RWPE2 (cell line): ENCODE data around the gene FAM117A.
"Not testable (repeated sequence)": the region's sequence is repeated elsewhere in the genome, so short reads cannot be mapped to it uniquely, and the experiment has no call there.

Source experiments
- ATAC-seq: fragments of 200-7000 bp; cut with Tn5 transposase; 3 replicates; pipeline ENCODE4 v1.9.1; 2021; ENCODE audit warnings: low read depth
- DNase-seq: peaks from one replicate; pipeline ENCODE4 v3.0.0-alpha.2; 2020; ENCODE audit warnings: low spot score
- H3K27ac ChIP-seq: fragments of 450-650 bp; 2 replicates; pipeline ENCODE4 v1.5.1; 2017; ENCODE audit warnings: mild to moderate bottlenecking; ENCODE audit not compliant: poor library complexity, severe bottlenecking
- H3K27me3 ChIP-seq: fragments of 250-450 bp; sonication (Bioruptor Pico); 2 replicates; pipeline ENCODE4 v1.5.1; 2021; ENCODE audit warnings: mild to moderate bottlenecking, moderate library complexity; ENCODE audit not compliant: insufficient read depth, poor library complexity, severe bottlenecking
- H3K36me3 ChIP-seq: fragments of 250-450 bp; sonication (Bioruptor Pico); 2 replicates; pipeline ENCODE4 v1.5.1; 2020; ENCODE audit warnings: low read depth, mild to moderate bottlenecking, moderate library complexity
- H3K4me1 ChIP-seq: fragments of 250-450 bp; sonication (Bioruptor Pico); 2 replicates; pipeline ENCODE4 v1.5.1; 2021; ENCODE audit warnings: mild to moderate bottlenecking, moderate library complexity; ENCODE audit not compliant: insufficient read depth, poor library complexity, severe bottlenecking
- H3K4me3 ChIP-seq: fragments of 250-450 bp; sonication (Bioruptor Pico); 2 replicates; pipeline ENCODE4 v1.5.1; 2021; ENCODE audit warnings: mild to moderate bottlenecking, moderate library complexity; ENCODE audit not compliant: severe bottlenecking
- H3K9me3 ChIP-seq: fragments of 250-450 bp; sonication (Bioruptor Pico); 2 replicates; pipeline ENCODE4 v1.5.1; 2021; ENCODE audit warnings: mild to moderate bottlenecking, moderate library complexity; ENCODE audit not compliant: severe bottlenecking
- TF ChIP-seq, protein P1 (sequence below): fragments of 450-650 bp; IDR thresholded peaks from one replicate; pipeline ENCODE4 v1.5.1; 2017; ENCODE audit warnings: mild to moderate bottlenecking, moderate library complexity; ENCODE audit not compliant: poor library complexity, severe bottlenecking

The FAM117A gene

DNA sequence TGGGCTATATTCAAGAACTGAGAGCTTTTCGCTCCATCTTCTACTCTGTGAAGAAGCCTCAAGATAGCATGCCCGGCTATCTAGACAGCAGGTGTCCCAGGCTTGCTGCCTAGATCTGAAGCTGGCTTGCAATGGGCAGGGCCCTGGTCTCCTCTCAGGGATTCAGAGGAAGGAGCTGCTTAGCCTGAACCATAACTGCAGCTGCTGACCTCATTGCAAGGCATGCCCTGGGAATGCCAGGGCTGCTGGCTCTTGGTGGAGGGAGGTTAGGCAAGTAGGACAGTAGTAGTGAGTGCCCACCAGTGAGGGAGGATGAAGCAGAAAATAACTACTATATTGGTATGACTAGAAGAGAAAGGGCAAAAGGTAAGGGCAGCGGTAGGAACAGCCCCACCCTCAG is 34.9 kb downstream of the FAM117A start:
- Histone ChIP-seq H3K36me3 (no peaks in the 10 kb centered on the region), H3K27me3 (no peaks in the 10 kb centered on the region)

DNA sequence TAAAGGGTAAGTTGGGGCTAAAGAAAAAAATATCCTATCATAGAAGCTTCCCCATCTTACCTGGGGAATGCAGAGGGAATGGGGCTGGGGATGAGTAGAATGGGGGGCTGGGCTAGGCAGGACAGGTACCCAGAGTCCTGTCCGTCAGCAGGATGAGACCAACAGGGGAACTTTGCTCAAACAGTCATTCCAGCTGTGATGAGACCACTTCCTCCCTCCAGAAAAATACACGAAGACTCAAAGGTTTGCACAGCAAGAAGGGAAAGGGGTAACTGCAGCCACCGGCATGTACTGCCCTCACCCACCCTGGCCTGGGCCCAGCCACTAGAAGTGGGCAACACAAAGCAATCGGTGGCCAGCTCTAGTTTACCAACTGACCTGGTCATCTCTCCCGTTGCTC is 35.5 kb downstream of the FAM117A start:
- TF ChIP-seq, protein P1, sequence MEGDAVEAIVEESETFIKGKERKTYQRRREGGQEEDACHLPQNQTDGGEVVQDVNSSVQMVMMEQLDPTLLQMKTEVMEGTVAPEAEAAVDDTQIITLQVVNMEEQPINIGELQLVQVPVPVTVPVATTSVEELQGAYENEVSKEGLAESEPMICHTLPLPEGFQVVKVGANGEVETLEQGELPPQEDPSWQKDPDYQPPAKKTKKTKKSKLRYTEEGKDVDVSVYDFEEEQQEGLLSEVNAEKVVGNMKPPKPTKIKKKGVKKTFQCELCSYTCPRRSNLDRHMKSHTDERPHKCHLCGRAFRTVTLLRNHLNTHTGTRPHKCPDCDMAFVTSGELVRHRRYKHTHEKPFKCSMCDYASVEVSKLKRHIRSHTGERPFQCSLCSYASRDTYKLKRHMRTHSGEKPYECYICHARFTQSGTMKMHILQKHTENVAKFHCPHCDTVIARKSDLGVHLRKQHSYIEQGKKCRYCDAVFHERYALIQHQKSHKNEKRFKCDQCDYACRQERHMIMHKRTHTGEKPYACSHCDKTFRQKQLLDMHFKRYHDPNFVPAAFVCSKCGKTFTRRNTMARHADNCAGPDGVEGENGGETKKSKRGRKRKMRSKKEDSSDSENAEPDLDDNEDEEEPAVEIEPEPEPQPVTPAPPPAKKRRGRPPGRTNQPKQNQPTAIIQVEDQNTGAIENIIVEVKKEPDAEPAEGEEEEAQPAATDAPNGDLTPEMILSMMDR, result no peak
- Histone ChIP-seq H3K9me3 (no peaks in the 10 kb centered on the region), H3K4me3 (no peak overlapping the region), H3K4me1 (no peaks in the 10 kb centered on the region), H3K36me3 (no peaks in the 10 kb centered on the region), H3K27me3 (no peaks in the 10 kb centered on the region), H3K27ac (no peak overlapping the region)
- ATAC-seq, result no peak
- no peak for DNase-seq

More for the DNA sequence above, 34.9 kb downstream of the FAM117A start:
- no peak for ATAC-seq
- Histone ChIP-seq H3K4me3 (no peak overlapping the region), H3K27ac (no peak overlapping the region), H3K4me1 (no peaks in the 10 kb centered on the region), H3K9me3 (no peaks in the 10 kb centered on the region)
- no peak for DNase-seq
- TF ChIP-seq, protein P1, result no peak

DNA sequence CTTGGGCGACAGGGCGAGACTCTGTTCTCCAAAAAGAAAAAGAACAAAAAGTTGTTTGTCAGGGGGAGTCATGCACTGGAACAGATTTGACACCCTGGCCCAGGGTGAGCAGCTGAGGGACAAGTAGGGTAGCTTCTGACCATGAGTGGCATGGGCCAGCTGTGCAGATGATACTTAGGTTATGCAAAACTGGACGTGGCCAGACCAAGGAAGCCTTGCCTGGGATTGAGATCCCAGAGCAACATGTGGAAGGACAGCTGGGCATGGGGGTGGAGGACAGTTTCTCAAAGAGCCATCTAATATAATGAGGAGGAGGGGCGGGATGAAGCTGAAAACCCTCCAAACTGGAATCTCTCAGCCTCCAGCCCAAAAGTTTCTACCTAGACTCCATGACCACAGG is 36.6 kb downstream of the FAM117A start:
- Histone ChIP-seq H3K4me3 (no peak overlapping the region), H3K36me3 (no peaks in the 10 kb centered on the region), H3K27me3 (no peaks in the 10 kb centered on the region), H3K27ac (no peak overlapping the region), H3K9me3 (no peaks in the 10 kb centered on the region), H3K4me1 (no peaks in the 10 kb centered on the region)
- ATAC-seq (no peak), DNase-seq (no peak)
- TF ChIP-seq, protein P1, result no peak

DNA sequence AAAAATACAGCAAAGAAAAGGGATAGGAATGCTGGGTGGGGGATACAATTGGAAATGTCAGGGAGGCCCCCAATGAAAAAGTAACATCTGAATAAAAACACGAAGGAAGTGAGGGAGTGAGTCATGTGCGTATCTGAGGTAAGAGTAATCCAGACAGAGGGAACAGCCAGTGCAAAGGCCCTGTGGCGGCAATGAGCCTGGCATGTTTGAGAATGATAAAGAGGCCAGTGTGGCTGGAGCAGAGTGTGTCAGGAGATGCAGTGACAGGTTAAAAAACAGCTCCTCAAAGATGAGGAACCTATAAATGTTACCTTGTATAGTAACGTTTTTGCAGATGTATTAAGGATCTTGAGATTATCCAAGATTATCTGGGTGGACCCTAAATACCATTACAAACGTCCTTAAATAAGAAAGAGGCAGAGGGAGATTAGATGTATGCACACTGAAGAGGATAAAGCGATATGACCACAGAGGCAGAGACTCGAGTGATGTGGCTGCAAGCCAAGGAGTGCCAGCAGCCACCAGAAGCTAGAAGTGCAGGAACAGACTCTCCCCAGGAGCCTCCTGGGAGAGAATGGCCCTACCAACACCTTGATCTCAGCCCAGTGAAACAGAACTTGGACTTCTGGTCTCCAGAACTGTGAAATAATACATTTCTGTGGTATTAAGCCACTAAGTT is 38.3 kb downstream of the FAM117A start:
- no peak for ATAC-seq
- H3K27ac ChIP-seq, result no peak overlapping the region
- H3K27me3 ChIP-seq, result no peaks in the 10 kb centered on the region
- no peaks in the 10 kb centered on the region for H3K9me3 ChIP-seq
- H3K4me3 ChIP-seq, result no peak overlapping the region
- no peaks in the 10 kb centered on the region for H3K4me1 ChIP-seq
- H3K36me3 ChIP-seq, result no peaks in the 10 kb centered on the region
- DNase-seq, result no peak
- TF ChIP-seq, protein P1, result no peak

DNA sequence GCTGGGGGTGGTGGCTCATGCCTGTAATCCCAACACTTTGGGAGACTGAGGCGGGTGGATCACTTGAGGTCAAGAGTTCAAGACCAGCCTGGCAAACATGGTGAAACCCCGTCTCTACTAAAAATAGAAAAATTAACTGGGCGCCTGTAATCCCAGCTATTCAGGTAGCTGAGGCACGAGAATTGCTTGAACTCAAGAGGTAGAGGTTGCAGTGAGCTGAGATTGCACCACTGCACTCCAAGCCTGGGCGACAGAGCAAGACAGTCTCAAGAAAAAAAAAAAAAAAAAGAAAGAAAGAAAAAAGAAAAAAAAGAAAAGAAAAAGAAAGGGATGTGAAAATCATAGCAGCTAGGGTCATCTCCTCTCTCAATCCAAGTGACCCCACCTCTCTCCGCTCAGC is 39.4 kb downstream of the FAM117A start:
- H3K9me3 ChIP-seq, H3K27ac ChIP-seq, H3K4me1 ChIP-seq, ATAC-seq, H3K27me3 ChIP-seq, H3K36me3 ChIP-seq, DNase-seq, H3K4me3 ChIP-seq: not testable (repeated sequence)
